CD4-positive, alpha-beta T cell treated with Interleukin-4 for 1 hour (primary cell): Measurements from ENCODE around the gene C22orf15.

Experiments used
- DNase-seq, 2 donors: peaks; one replicate each; pipeline ENCODE4 v3.0.0-alpha.2; 2020 to 2022

Gene C22orf15

DNA sequence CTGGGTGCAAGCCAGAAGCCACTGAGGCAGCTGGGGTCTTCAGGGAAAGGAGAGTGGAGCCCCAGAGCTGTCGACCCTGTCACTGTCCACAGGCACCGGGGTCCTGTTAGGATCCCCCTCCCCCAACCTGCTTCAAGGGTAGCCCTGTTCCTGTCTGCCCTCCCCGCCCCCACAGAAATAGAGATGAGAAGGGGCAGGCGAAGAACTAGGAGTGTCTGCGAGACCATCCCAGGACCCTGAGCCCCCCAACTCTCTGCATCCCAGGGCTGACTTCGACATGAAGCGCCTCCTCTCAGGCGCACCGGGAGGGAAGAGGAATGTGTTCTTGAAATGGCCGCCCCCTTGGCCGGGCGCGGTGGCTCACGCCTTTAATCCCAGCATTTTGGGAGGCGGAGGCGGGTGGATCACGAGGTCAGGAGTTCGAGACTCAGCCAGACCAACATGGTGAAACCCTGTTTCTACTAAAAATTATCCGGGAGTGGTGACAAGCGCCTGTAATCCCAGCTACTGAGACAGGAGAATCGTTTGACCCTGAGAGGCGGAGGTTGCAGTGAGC lies 11.3 kb upstream of the C22orf15 start:
- DNase-seq: no peak

DNA sequence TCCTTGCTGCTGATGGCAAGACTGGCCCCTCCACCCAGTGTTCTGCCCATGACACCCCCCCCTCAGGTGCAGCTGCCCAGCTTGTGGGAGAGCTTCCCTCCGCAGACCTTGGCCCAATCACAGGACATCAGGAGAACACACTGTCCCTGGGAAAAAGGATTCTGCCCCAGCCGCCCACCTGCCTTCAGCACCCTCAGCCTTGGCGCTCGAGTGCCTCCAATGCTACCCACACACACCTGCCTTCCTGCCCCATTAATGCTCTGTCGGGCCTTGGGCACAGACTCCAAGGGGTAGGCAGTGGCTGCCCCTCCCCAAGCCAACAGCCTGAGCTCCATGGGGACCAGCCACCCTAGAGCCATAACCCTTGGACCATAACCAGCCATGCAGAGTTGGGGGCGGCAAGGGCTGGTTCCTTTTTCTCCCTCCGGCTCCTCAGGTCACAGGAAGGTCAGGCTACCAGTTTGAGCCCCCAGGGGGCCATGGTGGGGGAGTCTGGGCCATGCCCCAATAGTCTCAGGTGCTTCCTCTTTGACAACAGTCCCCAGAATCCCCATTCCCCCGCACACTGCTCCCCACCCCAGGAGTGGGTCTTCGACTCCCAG lies 10.6 kb upstream of the C22orf15 start:
- peak in 1 of 2 donors; percentile 80 for DNase-seq

DNA sequence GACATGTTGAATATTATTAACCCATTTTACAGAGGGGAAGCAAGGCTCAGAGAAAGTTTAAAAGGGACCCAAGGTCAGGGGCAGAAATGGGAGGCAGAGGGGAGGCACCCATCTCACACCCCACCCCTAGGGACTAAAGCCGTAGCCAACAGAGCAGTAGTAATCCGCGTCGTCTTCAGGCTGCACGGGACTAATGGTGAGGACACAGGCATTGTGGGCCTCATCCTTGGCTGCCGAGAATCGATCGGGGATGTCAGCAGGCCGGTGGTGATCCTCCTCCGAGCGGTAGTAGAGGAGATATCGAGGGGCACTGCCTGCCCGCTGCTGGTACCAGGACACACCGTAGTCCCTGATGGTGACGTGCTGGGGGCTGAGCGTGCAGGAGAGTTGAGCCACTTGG lies 10.0 kb upstream of the C22orf15 start:
- DNase-seq: peak in 1 of 2 donors; percentile 30

DNA sequence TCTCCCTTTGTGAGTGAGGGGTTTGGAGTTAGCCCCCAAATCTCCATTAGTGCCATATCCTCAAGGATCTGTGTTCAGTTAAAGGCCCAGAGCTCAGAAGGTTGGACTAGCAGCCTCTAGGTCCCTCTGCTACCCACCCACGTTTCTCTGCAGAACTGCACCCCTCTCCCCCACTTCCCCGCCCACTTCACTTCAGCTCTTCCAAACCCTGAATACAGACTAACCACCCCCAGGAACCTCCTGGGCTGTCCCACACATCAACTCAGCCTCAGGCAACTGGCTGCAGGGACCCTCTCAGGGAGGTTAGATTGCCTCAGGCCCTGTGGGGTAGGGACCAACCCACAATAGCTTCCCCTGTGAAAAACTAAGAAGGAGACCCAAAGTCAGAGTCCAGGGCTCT lies 9.4 kb upstream of the C22orf15 start:
- DNase-seq: no peak

DNA sequence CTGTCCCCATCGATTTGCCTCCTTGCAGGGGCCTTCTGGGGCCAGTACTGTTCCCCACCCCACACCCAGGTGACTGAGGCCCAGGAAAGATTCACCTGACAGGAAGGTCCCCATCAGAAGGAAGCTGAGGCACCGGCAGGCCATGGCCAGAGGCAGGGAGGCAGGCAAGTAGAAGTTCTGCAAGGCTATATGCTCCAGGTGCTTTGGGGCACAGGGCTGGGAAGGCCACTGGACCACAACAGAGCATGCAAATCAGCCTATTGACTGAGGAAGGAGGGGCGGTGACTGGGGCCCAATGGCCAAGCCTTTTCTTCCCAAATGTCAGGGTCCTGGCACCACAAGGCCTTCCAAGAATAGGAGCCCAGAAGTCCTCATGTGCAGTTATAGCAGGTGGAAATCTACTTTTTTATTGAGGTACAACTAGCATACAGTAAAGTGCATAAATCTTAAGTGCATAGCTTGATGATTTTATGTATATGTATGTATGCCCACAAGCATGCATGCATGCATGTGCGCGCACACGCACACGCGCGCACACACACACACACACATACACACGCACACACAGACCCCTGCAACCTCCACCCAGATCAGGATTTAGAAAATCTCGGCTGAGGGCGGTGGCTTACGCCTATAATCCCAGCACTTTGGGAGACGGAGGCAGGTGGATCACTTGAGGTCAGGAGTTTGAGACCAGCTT lies 8.4 kb upstream of the C22orf15 start, which contains the start of gene VPREB3:
Gene VPREB3 (minus strand): TSS at position 206 of the 700 bp plus-strand sequence. CDS start 62 bp downstream, at position 144.
- no peak for DNase-seq

DNA sequence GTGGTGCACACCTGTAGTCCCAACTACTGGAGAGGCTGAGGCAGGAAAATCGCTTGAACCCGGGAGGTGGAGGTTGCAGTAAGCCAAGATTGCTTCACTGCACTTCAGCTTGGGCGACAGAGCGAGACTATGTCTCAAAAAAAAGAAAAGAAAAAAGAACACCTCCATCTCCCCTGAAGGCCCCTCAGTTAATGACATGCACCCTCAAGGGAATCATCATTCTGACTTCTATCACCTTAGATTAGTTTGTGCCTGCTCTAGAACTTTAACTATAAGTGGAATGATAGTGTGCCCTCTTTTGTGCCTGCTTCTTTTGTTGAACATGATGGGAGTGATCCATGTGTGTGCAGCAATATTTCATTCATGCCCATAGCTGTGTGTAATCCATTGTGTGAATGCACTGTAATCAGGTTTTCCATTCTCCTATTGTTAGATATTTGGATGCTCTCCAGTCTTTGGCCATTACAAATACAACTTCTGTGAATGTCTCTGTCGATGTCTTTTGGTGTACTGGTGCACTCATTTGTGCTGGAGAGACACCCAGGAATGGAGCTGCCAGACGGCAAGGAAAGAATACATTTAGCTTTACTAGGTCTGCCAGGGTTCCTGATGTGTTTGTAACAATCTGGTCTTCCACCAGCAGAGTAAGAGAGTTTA lies 7.7 kb upstream of the C22orf15 start:
- no peak for DNase-seq

DNA sequence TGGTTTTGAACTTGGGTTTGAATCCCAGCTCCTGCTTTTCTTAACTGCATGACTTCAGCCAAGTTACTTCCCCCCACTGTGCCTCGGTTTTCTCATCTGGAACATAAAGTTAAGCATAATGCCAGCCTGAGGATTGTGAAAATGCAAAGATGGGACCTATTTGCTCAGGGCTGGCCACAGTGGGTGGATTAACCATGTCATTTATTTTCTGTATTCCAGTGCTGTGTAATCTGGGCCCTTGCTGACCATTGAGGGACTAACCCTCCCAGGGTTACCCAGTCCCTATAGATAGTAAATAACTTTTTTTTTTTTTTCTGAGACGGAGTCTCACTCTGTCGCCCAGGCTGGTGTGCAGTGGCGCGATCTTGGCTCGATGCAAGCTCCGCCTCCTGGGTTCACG lies 7.1 kb upstream of the C22orf15 start:
- no peak for DNase-seq

DNA sequence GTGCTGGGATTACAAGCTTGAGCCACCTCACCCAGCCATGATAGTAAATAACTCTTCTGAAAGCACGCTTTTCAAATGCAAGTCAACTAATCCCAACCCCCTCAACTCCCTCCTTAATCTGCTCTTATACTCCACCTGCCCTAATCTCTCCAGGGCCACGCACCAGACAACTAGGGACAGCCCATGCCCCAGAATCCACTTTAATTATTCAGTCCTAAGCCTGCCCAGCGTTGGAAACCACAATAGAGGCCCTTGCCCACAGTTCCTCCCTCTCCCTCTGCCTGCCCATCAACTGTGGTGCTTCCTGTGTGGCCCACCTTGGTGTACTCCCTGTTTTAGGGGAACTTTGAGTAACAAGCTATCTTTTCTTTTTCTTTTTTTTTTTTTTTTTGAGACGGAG lies 5.9 kb upstream of the C22orf15 start:
- no peak for DNase-seq

DNA sequence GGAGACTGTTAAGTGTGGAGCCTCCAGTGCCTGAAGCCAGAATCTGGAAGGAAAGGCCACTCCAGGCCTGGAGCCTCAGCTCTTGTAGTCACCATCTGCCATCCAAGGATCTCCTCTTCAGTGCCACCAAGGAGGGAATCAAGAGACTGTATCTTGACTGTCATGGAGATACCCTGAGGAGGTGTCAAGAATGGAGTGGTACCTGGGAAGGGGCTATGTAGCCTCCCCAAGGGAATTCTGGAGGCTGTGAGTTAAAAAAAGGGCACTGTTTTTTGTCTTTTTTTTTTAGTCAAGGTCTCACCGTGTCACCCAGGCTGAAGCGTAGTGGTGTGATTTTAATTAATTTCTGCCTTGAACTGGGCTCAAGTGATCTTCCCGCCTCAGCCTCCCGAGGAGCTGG lies 3.2 kb upstream of the C22orf15 start:
- DNase-seq: no peak

DNA sequence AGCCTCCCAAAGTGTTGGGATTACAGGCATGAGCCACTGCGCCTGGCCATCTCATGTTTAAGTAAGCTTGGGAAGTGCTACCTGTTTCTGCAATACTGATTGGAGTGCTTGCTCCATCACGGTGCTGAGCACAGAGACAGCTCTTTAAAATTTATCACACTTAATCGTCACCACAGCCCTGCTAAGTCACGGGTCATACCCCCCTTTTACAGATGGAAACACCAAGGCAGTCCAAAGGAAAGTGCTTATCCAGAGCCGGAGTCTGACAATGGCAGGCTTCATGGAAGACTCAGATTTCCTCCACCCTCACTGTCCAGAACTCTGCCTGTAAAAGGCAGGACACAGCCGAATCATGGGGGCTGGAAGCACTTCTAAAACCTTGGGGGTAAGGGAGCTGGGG lies 2.7 kb upstream of the C22orf15 start:
- DNase-seq: no peak

DNA sequence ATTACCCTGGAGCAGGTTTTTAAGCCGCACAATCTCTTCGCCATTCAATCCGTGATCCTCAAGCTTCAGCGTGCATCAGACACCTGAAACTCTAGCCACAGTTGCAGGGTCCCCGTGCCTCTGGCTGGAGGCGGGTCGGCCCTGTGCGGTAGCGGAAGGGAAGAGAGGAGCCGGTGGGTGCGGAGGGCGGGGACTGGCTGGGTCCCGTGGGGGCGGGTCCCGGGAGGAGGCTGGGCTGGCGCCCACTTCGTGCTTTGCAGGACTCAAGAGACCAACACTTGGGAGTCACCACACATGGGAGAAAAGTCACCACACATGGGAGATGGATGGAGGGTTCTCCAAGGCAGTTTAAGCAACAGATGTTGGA lies 772 bp downstream of the C22orf15 start:
- peak; percentile 33 to 38 for DNase-seq

DNA sequence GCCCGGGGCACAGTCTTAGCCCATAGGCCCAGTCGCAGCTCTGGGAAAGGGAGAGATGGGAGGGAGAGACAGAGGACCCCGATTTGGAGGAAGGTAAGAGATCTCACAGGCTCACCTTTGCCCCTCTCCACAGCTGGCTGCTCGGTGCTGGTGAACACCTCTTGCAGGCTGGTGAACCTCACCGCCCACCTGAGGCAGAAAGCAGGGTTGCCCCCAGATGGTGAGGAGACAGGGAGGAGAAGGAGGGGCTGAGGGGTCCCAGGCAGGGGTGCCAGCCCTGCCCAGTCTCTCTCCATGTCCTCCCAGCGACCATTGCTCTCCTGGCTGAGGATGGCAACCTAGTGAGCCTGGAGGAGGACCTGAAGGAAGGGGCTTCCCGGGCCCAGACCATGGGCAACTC lies 1.2 kb downstream of the C22orf15 start:
- no peak for DNase-seq

DNA sequence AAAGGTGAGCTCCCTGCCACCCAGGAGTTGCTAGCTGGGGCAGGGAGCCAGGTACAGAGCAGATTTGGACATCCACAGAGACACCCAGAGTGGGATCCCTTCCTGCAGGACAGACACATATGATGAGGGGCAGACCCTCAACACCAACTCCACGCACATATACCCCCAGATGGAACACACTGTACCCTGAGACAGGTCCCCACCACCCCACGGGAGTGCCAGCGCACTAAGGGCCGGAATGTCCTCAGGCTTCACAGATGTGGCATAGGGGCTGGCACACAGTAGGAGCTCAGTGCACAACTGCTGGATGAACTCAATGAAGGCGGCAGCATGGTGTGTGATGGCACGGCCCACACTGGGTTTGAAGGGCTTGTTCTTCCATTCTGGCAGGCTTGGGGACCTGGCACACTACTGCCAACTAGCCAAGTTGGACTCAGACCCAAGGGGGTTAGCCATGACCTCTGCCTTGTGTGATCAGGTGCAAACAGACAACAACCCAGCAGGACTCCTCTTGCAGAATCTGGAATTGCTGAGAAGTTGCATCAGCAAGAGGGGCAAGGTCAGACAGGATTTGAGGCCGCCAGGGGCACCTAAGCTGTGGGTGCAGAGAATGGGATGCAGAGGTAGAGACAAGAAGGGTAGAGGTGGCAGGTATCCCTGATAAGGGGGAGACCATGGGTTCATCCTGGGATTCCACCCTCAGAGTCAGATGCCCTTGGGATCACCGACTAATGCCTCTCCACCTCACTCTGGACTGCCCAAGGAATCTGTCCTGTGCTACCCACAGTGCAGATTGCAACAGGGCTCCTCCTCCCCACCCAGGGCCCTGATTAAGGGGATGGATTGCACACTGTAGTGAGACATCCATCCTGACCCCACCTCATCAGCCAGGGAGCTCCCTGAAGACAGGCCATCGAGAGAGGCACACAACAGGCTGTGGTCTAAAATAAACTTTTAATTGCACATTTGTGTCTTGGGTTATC lies 2.4 kb downstream of the C22orf15 start:
- no peak for DNase-seq

DNA sequence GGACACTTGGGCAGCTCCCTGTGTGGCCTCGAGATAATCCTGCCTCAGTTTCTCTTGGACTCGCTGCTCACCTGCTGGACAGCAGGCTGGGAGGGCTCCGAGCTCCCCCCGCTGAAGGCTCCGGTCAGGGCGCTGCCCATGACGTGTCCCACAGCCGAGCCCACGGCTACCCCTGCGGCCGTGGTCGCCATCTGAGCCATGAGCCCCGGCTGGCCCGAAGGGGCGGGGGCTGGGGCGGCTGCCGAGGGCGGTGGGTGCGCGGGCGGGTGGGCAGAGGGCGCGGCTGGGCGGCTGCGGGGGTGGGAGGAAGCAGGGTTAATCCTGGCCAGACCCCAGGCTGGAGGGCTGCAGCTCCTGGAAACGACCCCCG lies 4.5 kb downstream of the C22orf15 start:
- no peak for DNase-seq

DNA sequence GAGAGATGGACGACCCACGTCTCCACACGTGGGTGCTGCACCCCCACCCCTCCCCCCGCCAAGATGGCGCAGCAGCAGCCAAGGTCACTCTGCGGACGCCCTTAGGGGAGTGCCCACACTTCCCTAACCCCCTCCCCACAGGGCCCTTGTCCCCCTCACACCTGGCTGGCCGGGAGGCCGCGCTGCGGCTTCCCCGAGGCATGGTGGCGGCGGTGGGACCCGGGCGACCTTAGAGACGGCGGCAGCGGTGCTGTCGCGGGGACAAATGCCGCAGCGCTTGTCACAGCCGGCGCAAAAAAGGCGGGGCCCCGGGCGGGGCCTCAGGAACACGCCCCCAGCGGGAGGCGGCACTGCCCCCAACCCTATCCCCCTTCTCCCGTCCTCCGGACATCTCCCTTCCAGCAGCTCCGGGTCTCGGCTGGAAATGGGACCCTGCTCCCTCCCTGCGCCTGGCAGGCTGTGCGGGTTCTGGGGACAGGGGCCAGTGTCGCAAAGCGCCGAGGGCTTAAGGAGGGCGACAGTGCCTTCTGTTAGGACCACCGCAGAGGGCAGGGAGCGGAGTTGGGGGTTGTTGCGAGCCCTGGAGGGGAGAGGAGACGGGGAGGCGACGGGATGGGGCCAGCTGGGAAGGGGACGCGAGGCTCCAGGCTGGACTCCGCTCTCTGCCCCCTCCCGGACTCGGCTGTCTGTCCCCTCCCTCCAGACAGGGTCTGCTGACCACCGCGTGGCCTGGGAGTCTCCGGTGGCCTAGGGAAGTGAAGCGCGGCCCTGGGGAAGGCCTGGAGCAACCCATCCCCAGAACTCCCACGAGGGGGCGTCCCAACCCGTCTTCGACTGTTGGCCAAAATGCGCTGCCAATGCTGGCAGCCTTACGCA lies 5.1 kb downstream of the C22orf15 start, which contains the start of gene CHCHD10:
Gene CHCHD10 (minus strand): TSS at position 300 of the 876 bp plus-strand sequence. CDS start 98 bp downstream, at position 202.
- peak; percentile 74 to 75 for DNase-seq

DNA sequence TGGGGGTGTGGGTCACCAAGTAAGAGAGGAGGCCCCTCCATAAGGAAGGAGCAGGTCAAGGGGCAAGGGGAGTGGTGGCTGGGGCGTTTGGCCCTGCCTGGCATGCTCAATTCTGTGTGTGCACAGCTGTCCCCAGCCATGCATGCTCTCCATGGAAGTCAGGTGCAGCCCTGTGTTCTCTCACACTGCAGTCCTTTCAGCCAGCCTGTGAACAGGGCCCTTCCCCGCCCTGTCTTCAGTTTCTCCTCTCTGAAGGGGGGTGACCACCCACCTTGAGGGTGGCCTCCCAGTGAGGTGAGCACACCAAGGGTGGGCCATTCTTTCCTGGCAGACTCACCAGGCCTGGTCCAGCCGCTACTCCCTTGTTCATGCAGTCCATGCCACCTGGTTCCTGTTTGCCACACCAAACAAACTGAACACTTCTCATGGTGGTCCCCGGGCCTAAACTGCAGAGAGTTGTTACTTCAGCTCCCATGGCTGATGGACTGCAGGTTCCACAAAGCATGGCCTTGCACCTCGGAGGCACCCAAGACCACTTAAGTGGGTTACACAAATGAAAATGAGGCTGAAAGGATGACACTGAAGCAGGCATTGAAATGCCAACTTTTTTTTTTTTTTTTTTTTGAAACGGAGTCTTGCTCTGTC lies 6.7 kb downstream of the C22orf15 start:
- DNase-seq: no peak

DNA sequence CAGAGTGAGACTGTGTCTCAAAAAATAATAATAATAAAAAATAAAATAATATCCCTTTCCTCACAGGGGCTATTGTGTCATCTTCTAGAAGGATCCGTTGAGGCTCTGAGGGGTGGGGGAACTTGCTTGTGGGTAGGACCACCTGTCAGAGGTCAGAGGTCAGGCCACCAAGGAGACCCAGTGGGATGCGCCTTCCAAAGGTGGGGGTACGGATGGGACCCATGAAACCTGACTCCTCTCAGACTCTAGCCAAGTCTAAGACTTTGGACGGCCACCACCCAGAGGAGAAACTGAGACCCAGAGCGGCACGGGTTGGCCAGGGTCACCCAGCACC lies 9.5 kb downstream of the C22orf15 start:
- DNase-seq: no peak

DNA sequence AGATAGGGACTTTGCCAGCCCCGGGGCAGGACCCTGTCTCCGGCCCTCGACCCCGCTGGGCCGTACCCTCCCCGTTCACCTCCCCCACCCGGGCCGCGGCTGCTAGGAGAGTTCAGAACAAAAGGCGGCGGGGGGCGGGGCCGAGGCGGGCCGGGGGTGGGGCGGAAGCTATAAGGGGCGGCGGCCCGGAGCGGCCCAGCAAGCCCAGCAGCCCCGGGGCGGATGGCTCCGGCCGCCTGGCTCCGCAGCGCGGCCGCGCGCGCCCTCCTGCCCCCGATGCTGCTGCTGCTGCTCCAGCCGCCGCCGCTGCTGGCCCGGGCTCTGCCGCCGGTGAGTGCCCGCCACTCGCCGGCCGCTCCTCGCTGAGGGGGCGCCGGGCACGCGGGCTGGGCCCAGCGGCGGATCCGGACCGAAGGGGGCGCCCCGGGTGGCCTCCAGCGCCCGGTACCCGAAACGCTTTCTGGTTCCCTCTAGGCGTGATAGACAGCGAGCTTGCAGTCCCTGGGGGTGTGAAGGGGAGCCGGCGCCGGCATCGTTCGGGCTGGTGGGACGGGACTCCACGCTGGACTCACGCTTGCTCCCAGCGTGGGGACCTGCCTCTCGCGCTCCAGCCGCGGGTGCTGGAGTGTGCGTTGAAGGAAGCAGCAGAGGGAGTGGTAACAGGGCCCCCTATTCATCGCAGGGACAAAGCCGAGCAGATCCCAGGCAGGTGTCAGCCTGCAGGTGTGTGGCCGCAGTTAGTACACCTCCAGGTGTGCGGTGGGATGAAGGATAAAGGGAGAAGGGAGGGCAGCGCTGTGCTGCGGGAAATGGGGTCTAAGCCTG lies 10.1 kb downstream of the C22orf15 start, which contains the start of gene MMP11:
Gene MMP11 (plus strand): TSS at position 201 of the 825 bp plus-strand sequence. CDS start 22 bp downstream, at position 223.
- peak; percentile 35 to 55 for DNase-seq

DNA sequence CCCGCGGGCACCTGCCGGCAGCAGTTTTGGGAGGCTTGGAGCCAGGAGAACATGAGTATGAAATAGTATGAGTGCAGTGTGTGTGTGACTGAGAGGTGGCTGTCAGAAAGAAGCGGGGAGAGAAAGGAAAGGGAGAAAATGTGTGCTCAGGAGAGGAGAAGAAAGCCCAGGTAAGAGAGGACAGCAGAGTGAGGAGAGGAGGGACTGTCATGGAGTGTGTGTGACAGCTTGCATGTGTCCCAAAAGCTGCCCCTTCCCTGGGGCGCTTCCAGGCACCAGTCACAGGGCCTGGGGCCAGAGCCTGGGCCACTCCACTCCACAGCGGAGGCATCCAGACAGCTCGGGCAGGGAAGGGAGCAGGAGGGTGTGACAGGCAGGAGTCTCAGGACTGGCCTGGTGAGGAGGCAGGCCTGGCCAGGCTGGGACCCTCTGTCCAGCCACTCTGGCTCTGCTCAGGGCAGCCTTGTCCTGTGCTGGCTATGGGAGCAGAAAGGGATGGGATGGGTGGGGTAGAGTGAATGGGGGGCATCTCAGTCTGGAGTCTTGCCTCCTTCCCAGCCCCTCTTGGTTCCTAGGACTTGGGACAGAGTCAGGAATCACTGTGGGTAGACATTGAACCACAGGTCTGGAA lies 10.8 kb downstream of the C22orf15 start:
- DNase-seq: no peak
